ENCODE data around the gene PRR18.

DNA sequence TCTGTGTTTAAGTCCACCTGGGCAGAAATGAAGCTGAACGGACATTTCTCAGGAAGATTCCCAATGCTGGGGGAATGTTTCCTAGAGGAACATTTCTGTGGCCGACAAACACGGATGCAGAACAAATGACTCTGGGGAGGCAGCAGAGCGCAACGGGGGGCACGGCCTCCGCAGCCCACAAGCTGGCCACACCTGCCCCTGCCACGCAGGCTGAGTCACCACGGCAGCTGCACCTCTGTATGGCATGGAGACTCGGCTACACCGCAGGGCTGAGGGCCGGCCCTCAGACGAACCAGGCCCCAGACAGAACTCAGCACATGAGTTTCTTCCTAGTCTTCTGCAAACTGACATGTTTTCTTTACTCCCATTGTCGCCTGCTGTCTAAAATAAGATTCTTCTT is 10.0 kb upstream of the PRR18 start:
- TF ChIP-seq FOSL1 (IDR thresholded peaks at IDR 0.05; ENCODE audit: low read depth) (no peak), SRF (IDR thresholded peaks at IDR 0.05; ENCODE audit: low read depth) (no peak), CBX3 (IDR thresholded peaks at IDR 0.05; ENCODE audit: low read depth) (no peak), SIN3A (IDR thresholded peaks at IDR 0.05; ENCODE audit: low read depth) (no peak), EGR1 (IDR thresholded peaks at IDR 0.05; ENCODE audit: low read depth) (no peak), POLR2A (IDR thresholded peaks at IDR 0.05; ENCODE audit: borderline replicate concordance, extremely low read depth, insufficient read depth, insufficient read length) (no peak), SP1 (IDR thresholded peaks at IDR 0.05; ENCODE audit: low read depth) (no peak), ATF3 (IDR thresholded peaks at IDR 0.05) (no peak), YY1 (IDR thresholded peaks at IDR 0.05; ENCODE audit: extremely low read depth, insufficient replicate concordance, low read depth, low read length) (no peak)
- TF ChIP-seq, protein P1, sequence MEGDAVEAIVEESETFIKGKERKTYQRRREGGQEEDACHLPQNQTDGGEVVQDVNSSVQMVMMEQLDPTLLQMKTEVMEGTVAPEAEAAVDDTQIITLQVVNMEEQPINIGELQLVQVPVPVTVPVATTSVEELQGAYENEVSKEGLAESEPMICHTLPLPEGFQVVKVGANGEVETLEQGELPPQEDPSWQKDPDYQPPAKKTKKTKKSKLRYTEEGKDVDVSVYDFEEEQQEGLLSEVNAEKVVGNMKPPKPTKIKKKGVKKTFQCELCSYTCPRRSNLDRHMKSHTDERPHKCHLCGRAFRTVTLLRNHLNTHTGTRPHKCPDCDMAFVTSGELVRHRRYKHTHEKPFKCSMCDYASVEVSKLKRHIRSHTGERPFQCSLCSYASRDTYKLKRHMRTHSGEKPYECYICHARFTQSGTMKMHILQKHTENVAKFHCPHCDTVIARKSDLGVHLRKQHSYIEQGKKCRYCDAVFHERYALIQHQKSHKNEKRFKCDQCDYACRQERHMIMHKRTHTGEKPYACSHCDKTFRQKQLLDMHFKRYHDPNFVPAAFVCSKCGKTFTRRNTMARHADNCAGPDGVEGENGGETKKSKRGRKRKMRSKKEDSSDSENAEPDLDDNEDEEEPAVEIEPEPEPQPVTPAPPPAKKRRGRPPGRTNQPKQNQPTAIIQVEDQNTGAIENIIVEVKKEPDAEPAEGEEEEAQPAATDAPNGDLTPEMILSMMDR (IDR thresholded peaks at IDR 0.05 in 2 of 3, conservative IDR thresholded peaks at IDR 0.05 in 1 of 3; ENCODE audit: borderline replicate concordance in 1 of 3, insufficient read depth in 1 of 3, low read depth in 2 of 3, low read length in 2 of 3) = no peak
- TF ChIP-seq, protein P2, sequence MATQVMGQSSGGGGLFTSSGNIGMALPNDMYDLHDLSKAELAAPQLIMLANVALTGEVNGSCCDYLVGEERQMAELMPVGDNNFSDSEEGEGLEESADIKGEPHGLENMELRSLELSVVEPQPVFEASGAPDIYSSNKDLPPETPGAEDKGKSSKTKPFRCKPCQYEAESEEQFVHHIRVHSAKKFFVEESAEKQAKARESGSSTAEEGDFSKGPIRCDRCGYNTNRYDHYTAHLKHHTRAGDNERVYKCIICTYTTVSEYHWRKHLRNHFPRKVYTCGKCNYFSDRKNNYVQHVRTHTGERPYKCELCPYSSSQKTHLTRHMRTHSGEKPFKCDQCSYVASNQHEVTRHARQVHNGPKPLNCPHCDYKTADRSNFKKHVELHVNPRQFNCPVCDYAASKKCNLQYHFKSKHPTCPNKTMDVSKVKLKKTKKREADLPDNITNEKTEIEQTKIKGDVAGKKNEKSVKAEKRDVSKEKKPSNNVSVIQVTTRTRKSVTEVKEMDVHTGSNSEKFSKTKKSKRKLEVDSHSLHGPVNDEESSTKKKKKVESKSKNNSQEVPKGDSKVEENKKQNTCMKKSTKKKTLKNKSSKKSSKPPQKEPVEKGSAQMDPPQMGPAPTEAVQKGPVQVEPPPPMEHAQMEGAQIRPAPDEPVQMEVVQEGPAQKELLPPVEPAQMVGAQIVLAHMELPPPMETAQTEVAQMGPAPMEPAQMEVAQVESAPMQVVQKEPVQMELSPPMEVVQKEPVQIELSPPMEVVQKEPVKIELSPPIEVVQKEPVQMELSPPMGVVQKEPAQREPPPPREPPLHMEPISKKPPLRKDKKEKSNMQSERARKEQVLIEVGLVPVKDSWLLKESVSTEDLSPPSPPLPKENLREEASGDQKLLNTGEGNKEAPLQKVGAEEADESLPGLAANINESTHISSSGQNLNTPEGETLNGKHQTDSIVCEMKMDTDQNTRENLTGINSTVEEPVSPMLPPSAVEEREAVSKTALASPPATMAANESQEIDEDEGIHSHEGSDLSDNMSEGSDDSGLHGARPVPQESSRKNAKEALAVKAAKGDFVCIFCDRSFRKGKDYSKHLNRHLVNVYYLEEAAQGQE (IDR thresholded peaks at IDR 0.05; ENCODE audit: low read depth) = no peak
